Measurements from ENCODE around the gene ANKRD11.

ANKRD11 gene

DNA sequence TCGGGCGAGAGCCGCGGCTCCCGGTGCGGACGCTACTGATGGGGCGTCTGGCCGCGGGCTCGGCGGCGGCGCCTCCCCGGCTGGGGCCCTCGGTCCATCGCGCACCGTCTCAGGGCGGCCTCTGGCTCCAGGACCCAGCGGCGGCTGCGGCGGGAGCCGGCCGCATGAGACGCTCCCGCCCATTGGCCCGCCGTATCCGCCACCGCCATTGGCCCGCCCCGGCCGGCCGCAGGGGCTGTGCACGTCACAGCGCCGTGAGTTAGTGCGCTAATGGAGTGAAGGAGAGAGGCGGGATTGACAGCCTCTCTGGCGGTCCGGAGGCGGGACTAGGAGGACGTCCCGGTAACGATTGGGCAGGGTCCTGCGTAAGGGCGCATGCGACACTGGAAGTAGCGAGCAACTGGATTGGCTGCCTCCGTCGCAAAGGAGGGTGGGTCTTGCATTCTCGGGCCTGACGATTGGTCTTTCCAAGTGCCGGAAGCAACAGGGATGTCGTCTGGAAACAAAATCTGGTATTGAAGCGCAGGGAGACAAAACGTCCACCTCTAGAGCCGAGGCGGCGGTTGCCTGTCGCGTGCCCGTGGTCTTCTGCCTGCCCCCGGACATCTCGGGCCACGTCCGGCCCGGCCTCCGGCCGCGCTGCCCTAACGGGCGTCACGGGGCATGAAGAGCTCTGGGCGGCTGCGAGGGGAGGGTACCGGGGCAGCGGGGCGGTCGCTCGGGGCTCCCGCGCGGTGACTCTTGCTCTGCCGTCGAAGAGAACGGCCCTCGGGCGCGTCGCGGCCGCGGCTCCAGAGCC lies at the start of gene ANKRD11:
Gene ANKRD11, minus strand, starts transcription at position 123 of the 799 bp plus-strand sequence. CDS start 173,542 bp downstream, outside the sequence.
- DNase-seq (ENCODE audit: low read depth in 1 of 2, low spot score in 1 of 2): peak; percentile 89 to 99

DNA sequence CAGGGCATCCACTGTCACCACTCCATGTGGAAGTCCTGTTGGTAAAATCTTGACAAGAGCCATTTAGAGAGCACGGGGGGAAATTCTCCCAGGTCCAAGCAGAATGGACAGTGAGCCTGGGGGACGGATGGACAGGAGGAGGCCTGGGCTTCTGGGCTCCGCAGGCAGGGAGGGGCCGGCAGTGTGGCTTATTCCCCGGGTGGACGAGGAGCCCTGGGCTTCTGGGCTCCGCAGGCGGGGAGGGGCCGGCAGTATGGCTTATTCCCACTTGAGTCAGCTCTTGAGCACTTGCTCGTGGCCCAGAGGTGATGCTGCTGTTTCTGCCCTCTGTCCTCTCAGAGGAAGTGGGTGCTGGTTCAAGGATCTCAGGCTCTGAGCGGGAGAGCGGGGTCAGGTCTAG lies 47.9 kb upstream of the ANKRD11 start:
- no peak for DNase-seq (ENCODE audit: low read depth in 1 of 2, low spot score in 1 of 2)

DNA sequence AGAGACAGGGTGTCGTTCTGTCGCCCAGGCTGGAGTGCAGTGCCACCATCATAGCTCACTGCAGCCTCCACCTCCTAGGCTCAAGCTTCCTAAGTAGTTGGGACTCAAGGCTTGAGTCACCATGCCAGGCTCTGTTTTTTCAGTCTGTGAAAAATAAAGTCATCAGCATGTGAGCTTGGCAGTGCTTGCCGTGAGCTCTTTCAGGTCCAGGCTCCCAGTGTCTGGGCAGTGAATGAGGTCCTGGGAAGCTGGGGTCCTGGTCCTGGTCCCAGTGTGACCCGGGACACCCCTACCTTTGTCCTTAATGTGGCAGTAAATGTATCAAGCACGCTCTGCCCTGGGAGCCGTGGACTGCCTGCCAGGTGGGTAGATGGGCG lies 47.2 kb upstream of the ANKRD11 start:
- DNase-seq (ENCODE audit: low read depth in 1 of 2, low spot score in 1 of 2): no peak

DNA sequence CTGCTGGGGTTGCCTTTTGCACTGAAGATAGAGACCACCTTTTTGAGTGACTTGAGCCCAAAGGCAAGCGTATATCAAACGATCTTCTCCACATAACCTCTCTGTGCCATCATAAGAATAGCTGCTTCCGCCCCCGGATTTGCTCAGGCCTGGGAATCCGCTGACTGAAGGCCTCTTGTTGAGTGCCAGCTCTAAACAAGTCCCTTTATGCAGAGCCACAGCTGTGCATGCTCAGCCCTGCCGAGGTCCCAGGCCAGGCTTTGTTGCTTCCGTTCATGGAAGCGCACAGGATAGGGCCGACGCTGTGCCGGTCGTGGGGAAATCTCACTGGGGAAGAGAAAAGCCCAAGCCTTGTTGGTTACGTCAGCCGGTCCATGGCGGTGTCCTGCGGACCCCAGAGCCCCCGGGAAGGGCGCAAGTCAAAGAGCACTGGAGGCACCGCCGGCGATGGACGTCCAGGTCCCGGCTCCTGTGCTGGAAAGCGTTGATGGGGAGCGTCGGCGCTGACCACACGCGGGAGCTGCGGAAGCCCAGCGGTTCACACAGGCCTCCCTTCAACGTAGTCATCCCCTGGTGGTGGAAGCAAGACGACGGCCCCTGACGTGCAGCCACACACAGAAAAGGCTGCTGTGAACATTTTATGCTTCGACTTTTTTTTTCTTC lies 46.7 kb upstream of the ANKRD11 start:
- DNase-seq (ENCODE audit: low read depth in 1 of 2, low spot score in 1 of 2): no peak

DNA sequence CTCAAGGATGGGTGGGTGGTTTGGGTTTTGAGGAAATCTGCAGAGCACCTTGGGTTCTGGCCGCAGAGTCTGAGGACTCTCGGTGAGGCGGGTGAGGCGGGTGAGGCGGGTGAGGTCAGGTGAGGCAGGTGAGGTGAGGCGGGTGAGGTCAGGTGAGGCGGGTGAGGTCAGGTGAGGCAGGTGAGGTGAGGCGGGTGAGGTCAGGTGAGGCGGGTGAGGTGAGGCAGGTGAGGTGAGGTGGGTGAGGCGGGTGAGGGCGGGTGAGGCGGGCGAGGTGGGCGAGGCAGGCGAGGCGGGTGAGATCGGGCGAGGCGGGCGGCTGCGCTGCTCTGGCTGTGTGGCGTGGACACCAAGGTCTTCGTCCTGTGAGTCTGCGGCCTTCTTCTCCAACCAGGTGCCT lies 46.0 kb upstream of the ANKRD11 start:
- DNase-seq (ENCODE audit: low read depth in 1 of 2, low spot score in 1 of 2): no peak

DNA sequence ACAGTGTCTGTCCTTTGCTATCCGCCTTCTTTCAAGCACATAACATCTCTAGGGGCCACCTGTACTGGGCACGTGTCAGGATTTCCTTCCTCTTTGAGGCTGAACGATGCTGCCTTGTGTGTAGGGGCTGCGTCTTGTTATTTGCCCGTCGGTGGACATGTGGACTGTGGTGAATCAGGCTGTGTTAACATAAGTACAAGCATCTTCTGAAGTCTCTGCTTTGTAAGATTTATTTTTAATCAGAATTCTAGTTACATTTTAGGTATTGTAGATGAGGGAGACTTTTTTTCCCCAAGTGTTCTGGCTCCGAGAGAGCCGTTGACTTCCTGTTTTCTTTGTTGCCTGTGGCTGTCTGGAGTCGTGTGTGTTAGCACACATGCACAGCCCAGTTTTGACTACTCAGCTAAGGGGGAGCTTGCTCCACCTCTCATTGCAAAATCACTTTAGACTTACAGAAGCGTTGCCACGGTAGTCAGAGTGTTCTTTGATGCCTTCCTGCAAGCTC lies 43.9 kb upstream of the ANKRD11 start:
- DNase-seq (ENCODE audit: low read depth in 1 of 2, low spot score in 1 of 2): no peak

DNA sequence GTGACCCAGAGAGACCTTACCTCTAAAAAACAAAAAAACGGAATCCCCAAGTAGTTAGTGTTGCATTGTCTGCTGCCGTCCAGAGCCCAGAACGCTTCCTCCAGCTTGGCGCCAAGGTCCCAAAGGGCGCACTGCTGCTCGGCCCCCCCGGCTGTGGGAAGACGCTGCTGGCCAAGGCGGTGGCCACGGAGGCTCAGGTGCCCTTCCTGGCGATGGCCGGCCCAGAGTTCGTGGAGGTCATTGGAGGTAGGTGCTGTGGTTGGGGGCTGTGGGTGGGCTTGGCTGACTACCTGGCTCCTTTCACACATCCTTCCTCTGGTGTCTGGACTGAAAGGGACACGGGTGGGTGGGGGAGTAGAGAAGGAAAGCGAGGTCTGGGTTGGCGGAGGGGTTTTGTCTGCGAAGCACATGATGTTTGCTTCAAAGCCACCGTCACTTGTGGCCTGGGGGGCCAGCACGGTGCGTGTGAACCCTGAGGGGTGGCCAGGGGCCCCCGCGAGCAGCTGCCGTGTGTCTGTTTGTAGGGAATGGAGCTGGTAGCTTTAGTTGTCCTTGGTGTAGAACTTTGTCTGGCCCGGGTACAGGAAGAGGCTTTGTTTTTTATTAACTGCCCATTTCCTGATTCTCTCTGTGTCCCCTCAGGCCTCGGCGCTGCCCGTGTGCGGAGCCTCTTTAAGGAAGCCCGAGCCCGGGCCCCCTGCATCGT lies 41.6 kb upstream of the ANKRD11 start:
- no peak for DNase-seq (ENCODE audit: low read depth in 1 of 2, low spot score in 1 of 2)

DNA sequence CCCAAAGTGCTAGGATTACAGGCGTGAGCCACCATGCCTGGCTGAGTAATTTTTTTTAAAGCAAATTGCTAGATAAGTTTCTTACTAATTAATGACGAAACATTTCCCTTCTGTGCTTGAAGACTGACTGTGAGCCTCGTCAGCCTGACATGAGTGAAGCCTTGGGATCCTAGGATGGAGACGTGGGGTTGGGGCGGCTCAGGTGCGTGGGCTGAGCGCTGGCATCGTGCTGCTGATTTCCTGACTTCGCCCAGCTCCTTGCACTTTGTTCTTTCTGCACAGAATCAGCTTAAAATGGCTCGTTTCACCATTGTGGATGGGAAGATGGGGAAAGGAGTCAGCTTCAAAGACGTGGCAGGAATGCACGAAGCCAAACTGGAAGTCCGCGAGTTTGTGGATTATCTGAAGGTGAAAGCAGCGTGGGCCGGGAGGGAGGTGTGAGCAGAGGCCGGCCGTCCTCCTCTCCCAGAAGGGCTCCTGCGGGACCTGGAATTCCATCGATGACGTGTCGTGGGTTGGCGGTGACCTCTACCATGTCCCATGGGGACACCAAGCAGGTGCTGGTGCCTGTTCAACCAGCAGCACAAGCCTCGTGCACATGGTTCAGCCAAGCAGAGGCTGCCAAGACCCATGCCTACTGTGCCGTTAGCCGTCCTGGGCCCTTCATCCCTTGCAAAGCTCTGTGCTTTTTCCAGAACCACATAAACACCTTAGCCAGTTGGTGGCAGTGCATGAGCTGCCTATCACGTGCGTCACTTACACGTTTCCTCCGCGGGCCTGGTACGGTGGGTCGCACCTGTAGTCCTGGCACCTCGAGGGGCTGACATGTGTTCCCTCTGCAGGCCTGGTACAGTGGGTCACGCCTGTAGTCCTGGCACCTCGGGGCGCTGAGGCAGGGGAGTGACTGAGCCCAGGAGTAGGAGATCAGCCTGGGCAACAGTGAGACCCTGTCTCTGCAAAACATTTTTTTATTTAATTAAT lies 40.3 kb upstream of the ANKRD11 start:
- DNase-seq (ENCODE audit: low read depth in 1 of 2, low spot score in 1 of 2): no peak

DNA sequence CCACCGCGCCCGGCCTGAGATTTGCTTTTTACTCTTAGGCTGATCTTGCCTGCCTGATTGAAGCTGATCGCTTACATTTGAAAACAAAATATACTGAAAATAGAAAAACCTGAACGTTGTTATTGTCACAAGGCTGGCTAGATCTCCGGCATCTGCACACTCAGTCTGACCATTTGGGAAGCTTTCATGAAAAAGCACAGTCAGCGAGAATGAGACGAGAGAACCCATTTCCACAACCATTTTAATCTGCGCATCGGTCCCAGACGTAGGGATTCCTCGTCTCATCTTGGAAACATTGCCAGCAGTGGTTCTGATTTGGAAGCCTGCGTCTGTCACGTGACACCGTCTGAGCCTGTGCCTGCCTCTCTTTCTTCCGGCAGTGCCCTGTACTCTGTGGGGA lies 38.7 kb upstream of the ANKRD11 start:
- no peak for DNase-seq (ENCODE audit: low read depth in 1 of 2, low spot score in 1 of 2)

DNA sequence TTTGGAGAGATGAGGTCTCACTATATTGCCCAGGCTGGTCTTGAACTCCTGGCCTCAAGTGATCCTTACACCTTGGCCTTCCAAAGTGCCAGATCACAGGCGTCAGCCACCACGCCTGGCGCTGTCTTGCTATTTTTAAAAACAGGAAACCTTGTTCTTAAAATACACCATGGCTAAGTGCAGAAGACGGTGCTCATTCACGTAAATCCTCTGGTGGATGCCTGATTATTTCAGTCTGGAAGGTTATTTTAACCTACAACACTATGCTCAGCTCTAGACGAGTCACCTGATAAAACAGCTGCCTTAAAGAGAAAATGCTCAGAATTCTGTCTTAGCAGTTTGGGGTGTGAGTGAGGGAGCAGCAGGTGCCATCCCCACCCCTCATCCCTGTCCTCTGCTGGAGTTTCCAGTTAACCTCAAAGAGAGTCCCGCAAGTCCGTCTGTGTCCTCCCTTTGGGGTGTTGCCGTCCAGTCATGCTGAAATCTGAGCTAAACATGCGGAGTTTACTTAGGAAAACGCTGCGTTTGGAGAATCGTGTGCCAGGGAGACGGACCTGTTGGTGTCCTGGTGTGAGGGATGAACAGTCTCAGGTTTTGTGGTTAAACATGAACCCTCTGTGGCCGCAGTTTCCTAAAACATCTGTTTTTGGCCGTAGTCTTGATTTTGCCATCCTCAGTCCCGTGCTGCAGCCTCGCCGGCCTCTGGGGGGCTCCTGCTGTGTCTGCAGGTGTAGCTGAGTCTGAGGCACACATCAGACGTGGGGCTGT lies 35.0 kb upstream of the ANKRD11 start:
- DNase-seq (ENCODE audit: low read depth in 1 of 2, low spot score in 1 of 2): no peak

DNA sequence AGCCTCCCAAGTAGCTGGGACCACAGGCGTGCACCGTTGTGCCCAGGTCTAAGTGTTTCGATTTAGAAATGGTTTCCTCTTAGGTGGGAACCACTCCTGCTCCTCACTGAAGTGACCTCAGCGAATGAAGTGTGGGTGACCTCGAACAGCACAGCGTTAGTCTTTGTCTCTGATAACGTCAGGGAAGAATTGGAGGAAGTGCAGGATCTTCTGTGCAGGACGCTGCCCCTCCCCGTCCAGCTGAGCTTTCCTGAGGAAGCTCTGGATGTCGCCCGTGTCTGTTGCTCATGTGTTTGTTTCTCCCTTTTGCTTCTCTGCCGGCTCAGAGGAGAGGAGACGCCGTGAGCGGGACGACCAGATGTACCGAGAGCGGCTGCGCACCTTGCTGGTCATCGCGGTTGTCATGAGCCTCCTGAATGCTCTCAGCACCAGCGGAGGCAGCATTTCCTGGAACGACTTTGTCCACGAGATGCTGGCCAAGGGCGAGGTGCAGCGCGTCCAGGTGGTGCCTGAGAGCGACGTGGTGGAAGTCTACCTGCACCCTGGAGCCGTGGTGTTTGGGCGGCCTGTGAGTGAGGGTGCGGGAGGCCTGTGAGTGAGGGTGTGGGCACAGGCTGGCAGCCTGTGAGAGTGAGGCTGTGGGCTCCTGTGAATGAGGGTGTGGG lies 33.5 kb upstream of the ANKRD11 start:
- DNase-seq (ENCODE audit: low read depth in 1 of 2, low spot score in 1 of 2): no peak

DNA sequence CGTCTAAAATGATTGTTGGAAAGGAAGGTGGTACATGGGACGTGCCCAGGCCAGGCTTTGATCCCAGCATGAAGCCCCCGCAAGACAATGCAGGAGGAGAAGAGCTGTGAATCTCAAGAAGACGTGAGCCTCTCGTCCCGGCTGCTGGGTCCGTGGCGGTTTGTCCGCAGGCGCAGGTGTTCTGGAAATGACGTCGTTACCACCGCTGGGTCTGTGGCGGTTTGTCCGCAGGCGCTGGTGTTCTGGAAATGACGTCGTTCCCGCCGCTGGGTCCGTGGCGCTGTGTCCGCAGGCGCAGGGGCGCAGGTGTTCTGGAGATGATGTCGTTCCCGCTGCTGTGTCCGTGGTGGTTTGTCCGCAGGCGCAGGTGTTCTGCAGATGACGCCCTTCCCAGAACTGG lies 31.9 kb upstream of the ANKRD11 start:
- no peak for DNase-seq (ENCODE audit: low read depth in 1 of 2, low spot score in 1 of 2)

DNA sequence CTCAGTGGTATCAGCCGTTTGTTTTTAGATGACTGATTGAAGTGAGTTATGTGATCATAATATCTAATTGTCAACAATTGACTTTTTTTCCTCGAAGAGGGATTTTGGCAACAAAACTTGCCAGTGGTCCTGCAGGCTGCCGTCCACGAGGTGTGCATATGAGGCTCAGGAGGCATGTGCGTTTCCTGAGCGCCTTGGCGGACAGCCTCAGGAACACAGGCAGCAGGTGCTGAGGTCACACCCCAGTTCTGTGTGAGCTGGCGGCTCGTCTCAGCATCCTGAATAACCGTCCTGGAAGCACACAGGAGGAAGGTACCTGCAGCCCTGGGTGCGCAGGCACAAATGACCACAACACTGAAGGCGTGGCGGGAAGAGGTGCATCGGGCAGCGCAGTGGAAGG lies 29.5 kb upstream of the ANKRD11 start:
- DNase-seq (ENCODE audit: low read depth in 1 of 2, low spot score in 1 of 2): no peak

DNA sequence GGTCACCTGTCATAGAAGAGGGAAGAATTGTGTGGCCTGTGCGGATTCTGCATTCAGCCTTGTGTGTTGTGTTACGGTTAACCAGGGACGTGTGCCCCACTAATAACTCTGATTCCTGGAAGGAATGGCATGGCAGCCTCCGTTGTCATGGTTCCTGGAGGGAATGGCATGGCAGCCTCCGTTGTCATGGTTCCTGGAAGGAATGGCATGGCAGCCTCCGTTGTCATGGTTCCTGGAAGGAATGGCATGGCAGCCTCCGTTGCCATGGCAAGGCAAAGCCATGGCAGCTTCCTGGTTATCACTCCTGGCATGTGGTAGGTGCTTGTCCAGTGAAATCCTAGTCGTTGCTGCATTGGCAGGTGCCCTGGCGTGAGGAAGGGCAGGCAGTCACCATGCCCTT lies 26.8 kb upstream of the ANKRD11 start:
- DNase-seq (ENCODE audit: low read depth in 1 of 2, low spot score in 1 of 2): no peak

DNA sequence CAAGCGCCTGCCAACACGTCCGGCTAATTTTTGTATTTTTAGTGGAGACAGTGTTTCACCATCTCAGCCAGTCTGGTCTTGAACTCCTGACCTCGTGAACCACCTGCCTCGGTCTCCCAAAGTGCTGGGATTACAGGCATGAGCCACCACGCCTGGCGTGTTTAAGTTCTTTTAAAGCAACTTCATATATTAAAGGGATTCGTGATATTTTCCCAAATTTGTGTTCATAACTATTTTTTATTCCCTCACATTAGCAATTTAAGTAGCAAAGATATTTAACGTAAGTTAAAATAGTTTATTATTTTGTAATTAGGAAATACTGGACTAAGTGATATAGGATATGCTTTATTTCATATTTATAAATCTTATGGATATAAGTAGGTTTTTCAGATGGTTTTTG lies 22.1 kb upstream of the ANKRD11 start:
- no peak for DNase-seq (ENCODE audit: low read depth in 1 of 2, low spot score in 1 of 2)

DNA sequence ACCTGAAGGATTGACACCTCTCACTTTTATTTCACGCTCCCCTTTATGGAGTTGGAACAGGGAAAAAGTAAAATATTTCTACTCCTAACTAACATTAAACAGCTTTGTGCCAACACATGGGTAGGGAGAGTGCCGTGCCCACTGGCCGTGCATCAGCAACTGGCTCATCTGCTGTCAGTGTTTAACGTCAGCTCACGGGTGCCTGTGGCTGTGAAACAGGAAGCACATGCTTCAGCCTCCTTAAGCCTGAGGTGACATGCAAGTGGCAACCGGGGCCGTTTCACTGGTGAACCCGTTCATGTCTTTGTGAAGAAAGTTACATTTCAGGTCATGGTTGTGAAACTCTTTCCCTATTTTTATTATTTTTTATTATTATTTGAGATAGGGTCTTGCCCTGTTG lies 21.0 kb upstream of the ANKRD11 start:
- no peak for DNase-seq (ENCODE audit: low read depth in 1 of 2, low spot score in 1 of 2)

DNA sequence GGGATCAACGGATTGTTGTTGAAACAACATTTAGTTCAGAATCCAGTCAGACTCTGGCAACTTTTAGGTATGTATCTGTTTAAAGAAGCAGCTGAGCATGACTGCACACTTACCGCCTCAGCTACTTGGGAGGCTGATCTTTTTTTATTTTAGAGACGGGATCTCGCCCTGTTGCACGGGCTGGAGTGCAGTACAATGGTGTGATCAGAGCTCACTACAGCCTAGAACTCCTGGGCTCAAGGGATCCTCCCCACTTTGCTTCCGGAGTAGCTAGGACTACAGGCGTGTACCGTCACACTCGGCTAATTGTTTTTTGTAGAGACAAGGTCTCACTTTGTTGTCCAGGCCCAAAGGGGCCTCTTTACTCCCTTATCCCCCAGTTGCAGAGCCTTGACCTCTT lies 20.2 kb upstream of the ANKRD11 start:
- DNase-seq (ENCODE audit: low read depth in 1 of 2, low spot score in 1 of 2): no peak

DNA sequence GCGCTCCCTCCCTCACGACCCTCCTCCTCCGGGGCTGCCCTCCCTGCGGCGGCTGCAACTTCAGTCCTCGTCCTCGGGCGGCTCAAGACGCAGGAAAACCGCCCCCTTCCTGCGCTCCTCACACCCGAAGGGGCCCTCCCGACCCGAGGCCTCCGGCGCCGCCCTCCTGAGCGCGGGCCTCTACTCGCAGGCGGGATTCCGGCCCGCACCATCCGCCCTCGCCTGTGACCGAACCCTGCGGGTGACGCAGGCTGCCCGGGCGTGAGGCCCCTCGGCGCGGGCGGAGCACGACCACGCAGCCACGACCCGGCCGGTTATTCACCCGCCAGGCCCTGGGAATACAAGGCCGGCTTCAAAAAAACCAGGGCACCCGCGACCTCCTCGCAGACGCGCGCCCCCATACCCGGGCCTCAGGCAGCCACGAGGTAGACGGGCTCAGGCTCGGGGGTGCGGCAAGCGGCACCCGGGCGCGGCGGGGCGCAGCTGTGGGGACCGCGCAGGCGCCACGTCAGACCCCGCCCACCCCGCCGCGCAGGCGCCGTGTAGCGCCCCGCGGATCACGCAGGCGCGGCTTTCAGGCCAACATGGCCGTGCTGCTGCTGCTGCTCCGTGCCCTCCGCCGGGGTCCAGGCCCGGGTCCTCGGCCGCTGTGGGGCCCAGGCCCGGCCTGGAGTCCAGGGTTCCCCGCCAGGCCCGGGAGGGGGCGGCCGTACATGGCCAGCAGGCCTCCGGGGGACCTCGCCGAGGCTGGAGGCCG lies 17.7 kb upstream of the ANKRD11 start, which contains the start of gene SPG7:
Gene SPG7, plus strand, starts transcription at position 570 of the 757 bp plus-strand sequence. Its CDS starts 15 bp downstream, at position 585.
- DNase-seq (ENCODE audit: low read depth in 1 of 2, low spot score in 1 of 2): peak; percentile 80 to 85
